Esophagus mucosa (tissue), 1 donor: ENCODE data around the gene GPRC5A. TPM values are rescaled to one million over a fixed set of nuclear protein-coding genes. Genes with fewer than 3 reads are reported as not detected.

Source experiments
- ATAC-seq: fragments of 200-7000 bp; cut with Tn5 transposase; one replicate; pipeline ENCODE4 v1.9.1; 2020
- total RNA-seq: library from RNA; stranded (reverse); gene quantifications from one replicate; pipeline ENCODE4 v1.2.4, GENCODE V29; 2023
- donor health status: DM: yes; HTN: yes; CAD: no.

GPRC5A gene
- total RNA-seq, 1 donor from 2014 or later: 11.8 TPM

DNA sequence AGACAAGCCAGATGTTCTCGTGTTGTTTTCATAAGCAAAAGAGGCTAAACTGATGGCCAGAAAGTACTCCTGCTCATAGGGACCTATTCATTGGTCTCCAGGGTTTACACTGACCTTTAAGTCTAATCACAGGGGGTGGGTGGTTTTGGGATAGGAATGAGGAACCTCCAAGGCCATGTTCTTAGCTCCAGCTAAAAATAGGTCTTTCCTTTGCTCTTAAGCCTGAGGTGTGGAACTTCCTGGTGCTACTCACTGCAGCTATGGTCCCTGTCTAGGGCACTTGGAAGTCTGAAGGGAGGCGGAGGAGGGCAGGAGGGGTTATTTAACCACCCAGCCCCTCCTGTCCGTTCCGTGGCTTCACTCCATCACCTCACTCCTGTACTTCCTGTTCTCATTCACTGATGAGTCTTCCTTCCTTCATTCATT, 18.6 kb downstream of the GPRC5A start:
- peak; percentile 30 for ATAC-seq

- no peak for ATAC-seq
Measured at GRCh38 chr12:12912711-12913110, 21.3 kb downstream of the GPRC5A start.

GRCh38 chr12:12915656-12916055, 24.3 kb downstream of the GPRC5A start:
- peak; percentile 12 for ATAC-seq

DNA sequence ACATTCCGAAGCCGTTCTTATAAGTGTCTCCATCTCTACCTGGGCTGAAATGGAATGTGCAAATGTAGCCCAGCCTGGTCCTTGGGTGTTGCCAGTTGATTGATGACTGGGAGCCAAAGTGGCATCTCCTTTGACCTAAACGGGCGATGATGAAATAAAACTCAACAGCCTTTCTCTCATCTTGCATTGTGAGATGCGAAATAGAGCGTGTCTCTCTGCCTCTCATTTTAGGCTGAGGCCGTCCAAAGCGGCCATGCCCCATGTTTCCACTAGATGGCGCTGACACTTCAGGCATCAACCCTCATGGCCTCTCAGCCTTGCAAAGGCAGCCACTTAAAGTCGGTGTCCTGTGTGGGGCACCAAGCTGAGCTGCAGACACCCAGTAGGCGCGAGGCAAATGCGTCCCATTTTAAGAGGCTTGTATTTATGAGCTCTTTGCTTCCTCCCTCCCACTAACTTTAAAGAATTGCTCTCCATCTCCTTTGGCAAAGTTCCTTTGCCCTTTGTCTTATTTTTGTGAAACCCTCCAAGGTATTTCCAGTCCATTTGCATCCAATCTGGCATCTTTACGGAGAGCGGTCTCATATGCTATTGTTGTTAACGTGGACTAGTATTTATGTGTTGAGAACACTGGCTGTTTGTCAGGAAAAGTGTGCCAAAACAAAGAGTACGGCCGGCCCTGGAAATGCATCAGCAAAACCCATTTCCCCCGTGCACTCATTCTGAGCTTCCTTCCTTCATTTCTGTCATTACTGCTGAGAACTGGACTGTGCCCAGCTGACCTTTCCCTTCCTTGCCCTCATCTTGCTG, 25.0 kb downstream of the GPRC5A start:
- ATAC-seq: peak; percentile 95

GRCh38 chr12:12917517-12917916, 26.2 kb downstream of the GPRC5A start:
- ATAC-seq: no peak

DNA sequence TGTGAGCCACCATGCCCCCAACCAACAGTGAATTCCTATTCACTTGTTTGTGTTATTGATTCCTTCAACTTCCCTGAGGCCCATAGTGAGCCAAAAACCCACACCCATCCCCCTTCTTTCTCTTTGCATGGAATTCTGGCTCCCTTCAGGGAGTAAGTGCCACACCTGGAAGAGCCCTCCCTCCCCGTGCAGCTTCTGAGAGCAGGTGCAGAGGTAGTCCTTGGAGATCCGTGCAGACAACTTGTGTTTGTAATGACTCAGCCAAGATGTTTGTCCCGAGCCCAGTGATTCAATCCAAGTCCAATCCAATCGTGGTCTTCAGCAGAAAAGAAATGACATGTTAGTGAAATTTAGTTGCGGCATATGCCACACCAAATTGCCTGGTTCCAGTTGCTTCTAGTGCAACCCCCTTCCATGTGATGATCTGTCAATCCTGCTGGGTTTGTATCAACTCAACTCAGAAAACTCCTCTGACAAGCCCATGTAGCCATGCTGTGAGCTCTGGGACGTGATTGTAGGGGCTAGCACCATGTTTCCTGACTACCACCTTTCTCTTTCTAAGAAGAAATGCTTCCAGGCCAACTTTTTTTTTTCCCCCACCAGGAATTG, 27.5 kb downstream of the GPRC5A start:
- no peak for ATAC-seq

GRCh38 chr12:12919666-12920435, 28.5 kb downstream of the GPRC5A start:
- no peak for ATAC-seq

DNA sequence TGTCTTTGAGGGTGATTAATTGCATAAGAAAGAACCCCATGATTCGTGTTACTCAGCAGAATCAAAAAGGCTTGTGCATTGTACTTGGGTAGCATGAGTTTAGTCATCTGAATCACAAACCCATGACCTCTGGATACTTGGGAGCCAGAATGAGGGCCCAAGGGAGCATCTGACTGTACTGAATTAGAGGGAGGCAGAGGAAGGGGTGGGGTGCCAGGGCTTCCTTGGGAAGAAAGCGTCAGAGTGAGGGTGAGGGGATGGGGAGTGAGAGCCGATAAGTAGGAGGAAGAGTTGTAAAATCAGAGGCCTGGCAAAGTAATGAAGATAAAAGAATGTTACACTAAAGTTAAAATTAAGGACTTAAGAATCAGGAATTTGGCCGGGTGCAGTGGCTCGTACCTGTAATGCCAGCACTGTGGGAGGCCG, 30.8 kb downstream of the GPRC5A start:
- ATAC-seq: peak; percentile 47

DNA sequence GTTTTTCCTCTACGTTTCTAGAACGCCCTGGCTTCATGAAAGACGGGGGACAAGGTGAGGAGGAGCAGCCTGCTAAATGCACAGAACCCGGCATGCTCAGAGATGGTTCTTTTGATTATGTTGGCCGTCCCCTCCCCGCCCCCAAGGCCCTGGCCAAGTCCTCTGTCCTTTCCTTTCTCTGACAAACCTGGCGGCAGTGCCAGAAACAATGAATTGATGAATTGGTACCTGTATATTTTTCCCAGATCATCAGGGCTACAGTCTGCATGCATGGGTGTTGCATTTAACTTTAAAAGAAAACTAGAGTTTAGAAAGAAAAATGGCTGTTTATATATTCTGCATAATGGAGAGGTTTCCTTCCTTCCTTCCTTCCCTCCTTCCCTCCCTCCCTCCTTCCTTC, 31.6 kb downstream of the GPRC5A start:
- ATAC-seq: no peak

DNA sequence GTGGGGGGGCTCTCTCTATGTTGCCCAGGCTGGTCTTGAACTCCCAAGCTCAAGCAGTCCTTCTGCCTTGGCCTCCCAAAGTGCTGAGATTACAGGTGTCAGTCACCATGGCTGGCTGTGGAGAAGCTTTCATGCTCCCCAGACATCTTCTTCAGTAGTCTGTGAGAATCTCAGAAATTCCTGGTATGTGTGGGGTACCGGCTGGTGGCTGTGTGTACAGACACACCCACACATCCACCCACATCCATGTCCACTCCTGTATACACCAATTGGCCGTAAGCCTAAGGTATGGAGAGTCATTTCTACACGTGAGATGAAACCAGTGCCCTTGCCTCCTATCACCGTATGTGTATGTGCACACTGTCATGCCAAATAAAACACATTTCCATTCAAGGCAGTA, 32.8 kb downstream of the GPRC5A start:
- ATAC-seq: no peak

- ATAC-seq: no peak
Measured at GRCh38 chr12:12925388-12925787, 34.0 kb downstream of the GPRC5A start.

DNA sequence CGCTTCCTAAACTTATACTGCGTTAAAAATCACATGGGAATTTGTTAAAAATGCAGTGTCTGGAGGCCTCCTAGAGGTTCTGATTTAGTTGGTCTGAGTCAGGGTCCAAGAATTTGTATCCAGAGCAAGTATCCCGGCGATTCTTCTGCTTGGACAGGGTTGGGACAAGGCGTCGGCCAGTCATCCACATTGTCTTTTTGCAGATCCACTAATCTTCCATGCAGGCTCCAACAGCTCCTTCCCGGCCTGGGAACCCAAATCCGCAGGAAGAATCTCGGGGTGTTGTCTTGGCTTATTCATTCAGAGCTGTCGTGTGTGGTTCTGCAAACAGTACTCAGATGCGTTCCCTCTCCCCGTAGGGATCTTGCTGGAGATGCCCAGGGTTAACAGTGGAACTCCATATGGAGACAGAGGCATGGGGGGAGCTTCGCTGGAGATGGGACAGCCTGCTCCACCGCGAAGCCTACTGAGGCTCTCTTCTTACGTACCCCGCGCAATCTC, 35.3 kb downstream of the GPRC5A start:
- ATAC-seq: peak; percentile 30

GRCh38 chr12:12927211-12928079, 36.1 kb downstream of the GPRC5A start:
- ATAC-seq: peak; percentile 93

DNA sequence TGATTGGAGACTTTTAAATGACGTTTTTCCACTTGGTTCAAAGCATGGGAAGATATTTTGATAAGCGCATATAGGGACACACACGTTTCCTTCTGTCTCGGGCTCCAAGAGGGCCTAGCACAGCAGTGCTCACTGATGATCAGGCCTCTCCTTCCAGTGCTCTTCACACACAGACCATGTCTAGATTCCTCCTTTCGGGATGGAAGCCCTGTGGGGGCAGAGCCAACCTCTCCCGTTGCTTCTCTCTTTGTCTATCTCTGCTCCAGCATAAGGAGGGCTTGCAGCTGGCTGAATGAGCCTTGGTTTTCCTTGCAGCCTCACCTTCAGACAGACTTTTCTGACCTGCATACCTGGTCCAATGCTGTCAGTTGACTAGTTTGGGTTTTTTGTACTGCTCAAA, 38.3 kb downstream of the GPRC5A start:
- ATAC-seq: no peak

GRCh38 chr12:12930633-12931219, 39.4 kb downstream of the GPRC5A start:
- ATAC-seq: no peak

- no peak for ATAC-seq
Measured at GRCh38 chr12:12933742-12934141, 42.4 kb downstream of the GPRC5A start.

GRCh38 chr12:12934556-12934955, 43.2 kb downstream of the GPRC5A start:
- ATAC-seq: no peak

GRCh38 chr12:12936983-12937491, 45.7 kb downstream of the GPRC5A start:
- ATAC-seq: no peak

DNA sequence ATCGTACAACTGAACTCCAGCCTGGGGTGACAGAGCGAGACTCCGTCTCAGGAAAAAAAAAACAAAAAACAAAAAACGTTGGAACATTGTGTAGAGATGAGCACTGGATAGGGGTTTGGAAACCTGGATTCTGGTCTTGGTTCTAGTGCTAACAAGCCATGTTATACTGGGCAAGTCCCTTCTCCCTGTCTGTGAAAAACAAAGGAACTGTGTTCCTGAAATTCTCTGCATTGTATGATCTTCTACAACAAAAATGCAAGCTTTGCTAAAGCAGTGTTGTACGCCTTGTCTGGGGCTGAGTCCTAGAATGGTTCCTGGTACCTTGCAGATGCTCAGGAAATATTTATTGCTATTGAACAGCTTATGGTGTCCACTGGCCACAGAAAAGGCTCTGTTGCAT, 47.2 kb downstream of the GPRC5A start:
- ATAC-seq: no peak

DNA sequence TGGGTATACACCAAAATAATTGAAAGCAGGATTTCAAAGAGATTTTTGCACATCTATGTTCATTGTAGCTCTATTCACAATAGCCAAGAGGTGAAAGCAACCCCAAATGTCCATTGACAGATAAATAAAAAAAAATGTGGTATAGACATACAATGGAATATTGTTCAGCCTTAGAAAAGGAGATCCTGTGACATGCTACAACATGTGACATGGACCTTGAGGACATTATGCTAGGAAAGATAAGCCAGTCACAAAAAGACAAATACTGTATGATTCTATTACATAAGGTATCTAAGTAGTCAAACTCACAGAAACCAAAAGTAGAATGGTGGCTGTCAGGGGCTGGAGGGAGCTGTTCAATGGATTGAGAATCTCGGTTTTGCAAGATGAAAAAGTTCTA, 48.5 kb downstream of the GPRC5A start:
- ATAC-seq: no peak
